Lower leg skin (tissue), 3 donors: Measurements from ENCODE around the gene PLEK2.

ENCODE experiments used
- CTCF ChIP-seq, 3 donors: fragments of 450-650 bp; IDR thresholded peaks; one replicate each; pipeline ENCODE4 v1.5.1; 2016; ENCODE audit warnings: antibody characterized with exemption in 3 of 3, mild to moderate bottlenecking in 3 of 3, moderate library complexity in 2 of 3
- POLR2A ChIP-seq, 2 donors: fragments of 450-650 bp; IDR thresholded peaks; one replicate each; pipeline ENCODE4 v1.6.1; 2016 to 2017; ENCODE audit warnings: antibody characterized with exemption in 2 of 2, mild to moderate bottlenecking in 1 of 2, moderate library complexity in 1 of 2

- TF ChIP-seq CTCF (IDR thresholded peaks at IDR 0.05) (no peak), POLR2A (IDR thresholded peaks at IDR 0.05) (no peak)
These were observed 41.8 kb upstream of the PLEK2 start for GRCh38 chr14:67453575-67454300.
